ENCODE measurements around the gene KCNQ1OT1.

KCNQ1OT1 gene

DNA sequence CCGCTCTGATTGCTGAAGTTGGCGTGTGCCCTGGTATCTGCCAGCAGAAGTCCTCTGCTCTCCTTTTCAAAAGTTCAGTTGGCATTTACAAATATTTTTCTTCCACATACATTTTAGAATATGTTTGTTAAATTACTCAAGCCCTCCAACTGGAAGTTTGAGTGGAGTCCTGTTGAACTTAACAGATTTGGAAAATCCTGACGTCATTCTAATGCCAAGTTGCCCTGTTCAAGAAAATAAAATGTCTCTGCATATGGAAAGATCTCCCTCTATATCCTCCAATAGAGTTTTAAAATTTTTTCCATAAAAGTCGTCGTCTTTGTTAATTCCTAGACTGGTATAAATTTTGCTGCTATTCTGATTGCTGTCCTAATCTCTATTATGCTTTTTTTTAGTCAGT lies 3.3 kb downstream of the KCNQ1OT1 start:
- Histone ChIP-seq H3K9me3 (ENCODE audit: control insufficient read depth in 1 of 2, low read length in 2 of 2) (no peaks in the 10 kb centered on the region), H3K36me3 (ENCODE audit: control insufficient read depth in 1 of 2, insufficient read depth in 2 of 2, low read length in 2 of 2) (no peaks in the 10 kb centered on the region), H3K4me3 (ENCODE audit: low read depth in 1 of 2, low read length in 2 of 2) (no peak overlapping the region), H3K27ac (ENCODE audit: low read length) (no peak overlapping the region), H3K27me3 (ENCODE audit: low read depth, low read length) (no peaks in the 10 kb centered on the region), H3K4me1 (ENCODE audit: control insufficient read depth in 1 of 2, insufficient read depth in 2 of 2, low read length in 2 of 2) (peaks cover 0 to 30% of the 10 kb centered on the region in 2 donors)

DNA sequence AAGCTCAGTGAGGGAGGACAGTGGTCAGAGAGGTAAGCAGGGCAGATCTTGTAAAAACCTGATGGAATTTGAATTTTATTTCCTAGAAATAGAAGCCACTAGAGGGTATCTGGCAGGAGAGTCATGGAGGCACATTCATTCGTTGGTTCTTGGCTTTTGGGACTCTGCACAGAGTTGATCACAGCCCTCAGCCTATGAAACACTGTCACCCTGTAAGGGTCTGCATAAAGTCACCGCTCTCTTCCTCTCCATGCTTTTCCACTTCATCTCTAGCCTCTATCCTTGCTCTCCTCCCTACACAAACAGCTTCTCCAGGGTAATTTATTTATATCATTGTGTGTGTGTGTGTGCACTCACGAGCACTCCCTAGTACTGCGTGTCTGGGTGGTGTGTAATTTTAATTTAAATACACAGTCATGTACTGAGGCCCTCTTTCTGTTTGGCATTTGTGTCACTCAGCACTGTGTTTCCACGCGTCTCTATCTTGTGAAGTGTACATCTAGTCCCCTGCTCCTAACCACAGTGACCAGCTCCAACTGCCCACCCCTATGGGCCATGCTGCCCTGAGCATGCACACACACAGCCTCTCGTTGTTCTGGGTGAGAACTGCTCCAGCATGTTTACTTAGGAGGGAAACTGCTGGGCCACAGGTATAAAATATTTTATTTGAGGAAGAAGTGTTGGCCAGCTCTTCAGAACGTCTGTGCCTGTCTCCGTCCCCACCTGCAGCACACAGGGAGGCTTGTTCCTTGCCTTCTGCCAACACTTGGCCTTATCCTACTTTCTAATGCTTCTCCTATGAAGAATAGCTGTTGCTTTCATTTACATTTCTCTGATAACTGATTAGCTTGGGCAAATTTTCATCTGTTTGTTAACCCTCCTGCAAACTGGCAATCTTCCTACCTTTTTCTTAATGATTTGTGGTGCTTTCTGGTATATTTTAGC lies 4.5 kb downstream of the KCNQ1OT1 start:
- H3K27ac ChIP-seq (ENCODE audit: low read length) = no peak overlapping the region
- H3K27me3 ChIP-seq (ENCODE audit: low read depth, low read length) = no peaks in the 10 kb centered on the region
- peaks cover 0 to 40% of the 10 kb centered on the region in 2 donors for H3K4me1 ChIP-seq (ENCODE audit: control insufficient read depth in 1 of 2, insufficient read depth in 2 of 2, low read length in 2 of 2)

DNA sequence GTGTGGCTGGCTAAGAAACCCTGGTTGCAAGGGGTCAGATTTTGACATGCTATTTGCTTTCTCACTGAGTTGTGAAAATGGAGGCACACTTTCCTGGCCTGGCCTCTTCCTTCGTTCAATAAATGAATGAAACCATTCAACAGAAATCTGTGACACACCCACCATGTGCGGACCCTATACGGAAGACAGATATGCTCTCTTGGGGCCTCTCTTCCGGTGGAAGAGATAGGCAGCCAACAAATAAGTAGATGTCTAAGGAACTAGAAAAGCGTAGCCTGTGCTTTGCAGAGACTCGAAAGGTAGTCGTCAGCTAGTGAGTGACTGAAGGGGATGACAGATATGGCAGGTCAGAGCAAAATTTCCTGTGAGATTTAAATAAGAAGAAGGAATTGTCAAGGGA lies 5.3 kb downstream of the KCNQ1OT1 start:
- H3K4me3 ChIP-seq (ENCODE audit: low read depth in 1 of 2, low read length in 2 of 2) = no peak overlapping the region
- no peak overlapping the region for H3K27ac ChIP-seq (ENCODE audit: low read length)
- no peaks in the 10 kb centered on the region for H3K9me3 ChIP-seq (ENCODE audit: control insufficient read depth in 1 of 2, low read length in 2 of 2)
- no peaks in the 10 kb centered on the region for H3K36me3 ChIP-seq (ENCODE audit: control insufficient read depth in 1 of 2, insufficient read depth in 2 of 2, low read length in 2 of 2)
- no peaks in the 10 kb centered on the region for H3K27me3 ChIP-seq (ENCODE audit: low read depth, low read length)
- H3K4me1 ChIP-seq (ENCODE audit: control insufficient read depth in 1 of 2, insufficient read depth in 2 of 2, low read length in 2 of 2) = peaks cover 0 to 45% of the 10 kb centered on the region in 2 donors

More for the DNA sequence above, 4.5 kb downstream of the KCNQ1OT1 start:
- H3K4me3 ChIP-seq (ENCODE audit: low read depth in 1 of 2, low read length in 2 of 2) = no peak overlapping the region
- no peaks in the 10 kb centered on the region for H3K36me3 ChIP-seq (ENCODE audit: control insufficient read depth in 1 of 2, insufficient read depth in 2 of 2, low read length in 2 of 2)
- H3K9me3 ChIP-seq (ENCODE audit: control insufficient read depth in 1 of 2, low read length in 2 of 2) = no peaks in the 10 kb centered on the region

DNA sequence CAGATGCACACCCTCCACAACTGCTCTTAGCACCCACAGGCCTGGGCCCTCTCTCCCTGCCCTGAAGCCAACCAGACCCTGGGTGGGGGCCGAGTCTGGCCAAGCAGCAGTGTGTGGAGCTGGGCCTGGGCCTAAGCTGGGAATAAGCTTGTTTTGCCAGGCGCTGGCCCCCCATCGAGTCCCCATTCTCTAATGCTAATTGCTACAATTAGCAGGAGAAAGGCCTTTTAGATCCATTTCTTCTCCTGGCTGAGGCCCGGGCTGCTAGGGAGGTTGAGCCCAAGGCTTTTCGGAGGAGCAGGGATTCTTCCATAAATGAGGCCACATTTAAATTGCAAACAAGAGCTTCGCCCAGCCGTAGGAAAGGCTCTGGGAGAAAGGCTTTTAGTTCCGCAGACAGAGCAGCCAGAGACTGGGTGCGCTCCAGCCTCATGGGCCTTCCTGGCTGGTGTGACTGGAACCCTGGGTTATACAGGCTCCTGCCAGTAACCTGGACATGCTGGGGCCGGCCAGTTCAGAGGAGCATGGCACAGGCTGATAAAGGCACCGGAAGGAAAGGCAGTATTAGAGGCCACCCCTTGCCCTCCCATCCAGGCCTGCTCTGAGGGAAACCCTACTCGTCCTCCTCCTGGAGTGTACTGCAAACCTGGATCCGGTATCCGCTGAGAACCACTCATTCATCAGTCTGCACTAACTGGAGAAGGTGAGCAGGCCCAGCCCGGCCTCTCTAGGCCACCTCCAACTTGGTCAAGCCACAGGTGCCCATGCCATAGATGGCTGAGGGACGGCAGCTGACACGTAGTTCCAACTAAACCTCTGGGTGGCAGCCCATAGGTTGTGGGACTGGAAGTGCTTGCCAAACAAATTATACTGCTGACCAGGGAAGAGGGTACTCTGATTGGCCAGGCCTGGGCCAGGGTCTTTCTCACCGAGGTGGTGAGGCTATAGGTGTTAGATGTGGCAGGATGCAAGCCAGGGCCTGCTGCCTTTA lies 6.2 kb downstream of the KCNQ1OT1 start:
- Histone ChIP-seq H3K36me3 (ENCODE audit: control insufficient read depth in 1 of 2, insufficient read depth in 2 of 2, low read length in 2 of 2) (no peaks in the 10 kb centered on the region), H3K4me1 (ENCODE audit: control insufficient read depth in 1 of 2, insufficient read depth in 2 of 2, low read length in 2 of 2) (peaks cover 0 to 46% of the 10 kb centered on the region in 2 donors)

DNA sequence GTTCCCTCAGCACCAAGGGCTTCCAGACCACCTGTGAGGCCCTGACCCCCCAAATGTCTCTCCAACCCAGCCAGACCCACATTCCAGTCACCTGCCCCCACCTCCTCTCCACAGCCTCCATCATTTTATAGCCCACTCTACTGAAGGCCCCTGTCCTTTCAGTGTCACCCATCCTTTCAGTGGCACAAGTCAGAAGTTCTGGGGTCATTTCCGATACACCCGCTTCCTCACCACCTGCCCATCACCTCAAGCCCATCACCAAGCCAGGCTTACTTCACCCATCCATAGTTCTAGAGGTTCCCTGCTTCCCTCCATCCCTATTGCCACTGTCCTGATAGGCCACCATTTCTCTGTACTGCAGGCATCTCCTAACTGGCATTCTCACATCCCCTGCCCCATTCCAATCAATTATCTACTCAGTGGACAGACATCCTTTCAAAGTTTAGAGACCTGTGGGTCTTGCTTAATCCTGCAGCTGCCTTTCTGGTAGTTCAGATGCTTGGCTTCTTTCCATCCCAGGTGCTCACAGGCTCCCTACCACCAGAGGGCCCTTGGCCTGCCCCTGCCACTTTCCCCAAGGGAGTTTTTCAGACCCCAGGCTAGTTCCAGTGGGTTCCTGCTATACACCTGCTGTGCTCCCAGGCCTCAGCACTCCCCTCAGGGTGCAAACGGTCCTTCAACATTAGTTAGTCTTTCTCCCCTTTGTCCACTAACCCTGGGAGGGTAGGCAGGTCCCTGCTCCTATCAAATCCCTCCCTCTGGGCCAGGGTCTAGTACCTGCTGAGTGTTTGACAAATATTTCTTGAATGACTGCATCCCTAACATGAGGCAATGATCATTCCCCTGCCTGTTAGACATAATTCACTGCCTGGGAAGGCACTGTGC lies 7.6 kb downstream of the KCNQ1OT1 start:
- H3K36me3 ChIP-seq (ENCODE audit: control insufficient read depth in 1 of 2, insufficient read depth in 2 of 2, low read length in 2 of 2) = no peaks in the 10 kb centered on the region
- H3K27ac ChIP-seq (ENCODE audit: low read length) = no peak overlapping the region
- no peaks in the 10 kb centered on the region for H3K9me3 ChIP-seq (ENCODE audit: control insufficient read depth in 1 of 2, low read length in 2 of 2)
- H3K27me3 ChIP-seq (ENCODE audit: low read depth, low read length) = no peaks in the 10 kb centered on the region
- H3K4me3 ChIP-seq (ENCODE audit: low read depth in 1 of 2, low read length in 2 of 2) = no peak overlapping the region
- H3K4me1 ChIP-seq (ENCODE audit: control insufficient read depth in 1 of 2, insufficient read depth in 2 of 2, low read length in 2 of 2) = peaks cover 0 to 51% of the 10 kb centered on the region in 2 donors

More for the DNA sequence above, 6.2 kb downstream of the KCNQ1OT1 start:
- H3K27ac ChIP-seq (ENCODE audit: low read length) = no peak overlapping the region
- no peaks in the 10 kb centered on the region for H3K27me3 ChIP-seq (ENCODE audit: low read depth, low read length)
- no peak overlapping the region for H3K4me3 ChIP-seq (ENCODE audit: low read depth in 1 of 2, low read length in 2 of 2)
- no peaks in the 10 kb centered on the region for H3K9me3 ChIP-seq (ENCODE audit: control insufficient read depth in 1 of 2, low read length in 2 of 2)

DNA sequence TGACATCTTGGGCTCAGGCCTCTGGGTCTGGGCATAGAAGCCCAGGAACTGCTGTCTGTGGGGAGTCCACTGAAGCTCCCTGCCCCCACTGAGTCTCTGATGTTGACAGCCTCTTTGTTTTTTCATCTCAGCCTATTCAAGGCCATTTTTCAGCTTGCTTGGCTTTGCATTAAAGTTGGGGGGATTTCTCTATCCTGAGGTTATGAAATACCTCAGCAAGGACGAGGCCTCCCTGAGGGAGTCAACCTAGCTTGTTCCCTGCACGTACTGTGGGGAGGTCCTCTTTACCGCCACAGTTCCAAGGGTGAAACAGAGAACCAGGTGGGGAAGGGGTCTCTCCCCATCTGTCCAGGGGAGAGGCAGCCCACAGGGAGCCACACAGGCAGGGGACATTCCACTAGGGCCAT lies 8.4 kb downstream of the KCNQ1OT1 start:
- Histone ChIP-seq H3K9me3 (ENCODE audit: control insufficient read depth in 1 of 2, low read length in 2 of 2) (no peaks in the 10 kb centered on the region), H3K27ac (ENCODE audit: low read length) (no peak overlapping the region), H3K4me1 (ENCODE audit: control insufficient read depth in 1 of 2, insufficient read depth in 2 of 2, low read length in 2 of 2) (peaks cover 0 to 54% of the 10 kb centered on the region in 2 donors), H3K27me3 (ENCODE audit: low read depth, low read length) (no peaks in the 10 kb centered on the region), H3K4me3 (ENCODE audit: low read depth in 1 of 2, low read length in 2 of 2) (no peak overlapping the region), H3K36me3 (ENCODE audit: control insufficient read depth in 1 of 2, insufficient read depth in 2 of 2, low read length in 2 of 2) (no peaks in the 10 kb centered on the region)

DNA sequence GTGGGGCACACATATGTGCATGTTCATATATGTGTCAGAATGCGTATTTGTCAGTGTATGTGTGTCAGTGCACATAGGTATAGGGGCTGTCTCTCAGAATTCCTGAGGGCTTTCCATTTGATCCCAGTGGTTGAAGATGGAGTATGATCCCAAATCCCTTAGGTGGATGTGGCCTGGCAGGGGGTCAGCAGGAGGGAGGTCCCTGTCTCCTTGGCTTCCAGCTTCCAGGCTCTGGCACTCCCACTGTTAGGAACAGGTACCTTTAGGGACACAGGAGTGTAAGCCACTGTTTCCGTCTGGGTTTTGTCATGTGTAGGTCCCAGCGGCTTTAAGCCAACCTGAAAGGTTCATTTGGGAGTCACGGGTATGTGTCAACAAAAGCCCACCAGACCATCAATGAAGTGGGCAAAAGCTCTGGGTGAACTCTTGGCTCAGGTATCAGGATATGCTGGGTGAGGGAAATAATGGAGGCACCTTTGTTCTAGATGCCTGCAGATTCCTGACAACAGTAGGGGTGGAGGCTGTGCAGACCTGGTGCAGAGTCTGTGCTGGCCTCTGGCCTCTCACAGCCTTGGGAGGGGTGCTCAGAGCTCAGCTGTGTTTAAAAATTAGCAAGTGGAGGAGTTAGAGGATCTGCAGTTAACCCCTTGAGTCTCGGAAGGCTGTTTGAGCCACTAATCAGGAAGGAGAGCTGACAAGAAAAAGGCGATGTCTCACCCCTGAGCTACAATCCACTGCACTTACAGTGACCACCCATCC lies 9.0 kb downstream of the KCNQ1OT1 start:
- Histone ChIP-seq H3K36me3 (ENCODE audit: control insufficient read depth in 1 of 2, insufficient read depth in 2 of 2, low read length in 2 of 2) (no peaks in the 10 kb centered on the region), H3K27ac (ENCODE audit: low read length) (no peak overlapping the region), H3K4me1 (ENCODE audit: control insufficient read depth in 1 of 2, insufficient read depth in 2 of 2, low read length in 2 of 2) (peaks cover 0 to 54% of the 10 kb centered on the region in 2 donors), H3K4me3 (ENCODE audit: low read depth in 1 of 2, low read length in 2 of 2) (no peak overlapping the region), H3K27me3 (ENCODE audit: low read depth, low read length) (no peaks in the 10 kb centered on the region), H3K9me3 (ENCODE audit: control insufficient read depth in 1 of 2, low read length in 2 of 2) (no peaks in the 10 kb centered on the region)

DNA sequence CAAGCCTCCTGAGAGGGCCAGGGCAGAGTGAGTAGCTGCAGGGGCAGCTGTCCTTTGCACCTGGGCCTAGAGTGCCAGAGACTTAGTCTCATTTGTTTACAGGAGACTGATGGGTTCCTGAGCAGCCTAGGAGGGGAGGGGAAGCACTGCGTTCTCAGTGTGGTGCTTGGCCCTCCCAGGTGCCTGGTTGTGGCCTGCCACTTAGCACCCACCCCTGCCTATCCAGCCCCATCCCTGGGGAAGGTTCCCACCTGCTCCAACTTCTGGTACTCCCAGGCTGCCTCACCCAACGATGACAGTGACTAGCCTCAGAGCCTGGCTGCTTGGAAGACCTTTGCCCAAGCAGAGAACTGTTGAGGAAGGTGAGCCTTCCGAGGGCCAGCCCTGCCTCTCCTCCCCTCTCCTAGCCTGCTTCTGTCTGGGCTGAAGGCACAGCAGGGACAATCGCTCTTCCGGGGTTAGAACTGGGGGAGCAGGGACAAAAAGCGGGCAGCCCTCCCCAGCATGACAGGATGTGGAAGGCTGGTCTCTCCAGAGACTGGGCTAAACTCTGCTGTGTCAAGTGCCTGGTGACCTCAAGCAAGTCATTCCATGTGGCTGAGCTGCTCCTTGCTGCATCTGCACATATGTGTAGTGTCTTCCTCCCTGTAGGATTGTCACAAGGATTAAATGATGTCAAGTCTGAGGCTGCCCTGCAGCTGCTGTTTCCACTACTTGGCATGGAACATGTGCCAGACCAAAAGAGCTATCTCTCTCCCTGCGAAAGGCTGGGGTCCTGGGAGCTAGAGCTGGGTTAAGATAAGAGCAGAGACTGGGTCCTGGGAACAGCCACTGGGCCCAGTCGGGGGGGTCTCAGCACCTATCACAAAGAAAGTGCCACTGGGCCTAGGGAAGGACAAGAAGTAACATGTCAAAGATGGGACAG lies 9.9 kb downstream of the KCNQ1OT1 start:
- no peaks in the 10 kb centered on the region for H3K27me3 ChIP-seq (ENCODE audit: low read depth, low read length)
- no peak overlapping the region for H3K27ac ChIP-seq (ENCODE audit: low read length)
- no peaks in the 10 kb centered on the region for H3K9me3 ChIP-seq (ENCODE audit: control insufficient read depth in 1 of 2, low read length in 2 of 2)
- no peak overlapping the region for H3K4me3 ChIP-seq (ENCODE audit: low read depth in 1 of 2, low read length in 2 of 2)
- no peaks in the 10 kb centered on the region for H3K36me3 ChIP-seq (ENCODE audit: control insufficient read depth in 1 of 2, insufficient read depth in 2 of 2, low read length in 2 of 2)
- peaks cover 0 to 48% of the 10 kb centered on the region in 2 donors for H3K4me1 ChIP-seq (ENCODE audit: control insufficient read depth in 1 of 2, insufficient read depth in 2 of 2, low read length in 2 of 2)

DNA sequence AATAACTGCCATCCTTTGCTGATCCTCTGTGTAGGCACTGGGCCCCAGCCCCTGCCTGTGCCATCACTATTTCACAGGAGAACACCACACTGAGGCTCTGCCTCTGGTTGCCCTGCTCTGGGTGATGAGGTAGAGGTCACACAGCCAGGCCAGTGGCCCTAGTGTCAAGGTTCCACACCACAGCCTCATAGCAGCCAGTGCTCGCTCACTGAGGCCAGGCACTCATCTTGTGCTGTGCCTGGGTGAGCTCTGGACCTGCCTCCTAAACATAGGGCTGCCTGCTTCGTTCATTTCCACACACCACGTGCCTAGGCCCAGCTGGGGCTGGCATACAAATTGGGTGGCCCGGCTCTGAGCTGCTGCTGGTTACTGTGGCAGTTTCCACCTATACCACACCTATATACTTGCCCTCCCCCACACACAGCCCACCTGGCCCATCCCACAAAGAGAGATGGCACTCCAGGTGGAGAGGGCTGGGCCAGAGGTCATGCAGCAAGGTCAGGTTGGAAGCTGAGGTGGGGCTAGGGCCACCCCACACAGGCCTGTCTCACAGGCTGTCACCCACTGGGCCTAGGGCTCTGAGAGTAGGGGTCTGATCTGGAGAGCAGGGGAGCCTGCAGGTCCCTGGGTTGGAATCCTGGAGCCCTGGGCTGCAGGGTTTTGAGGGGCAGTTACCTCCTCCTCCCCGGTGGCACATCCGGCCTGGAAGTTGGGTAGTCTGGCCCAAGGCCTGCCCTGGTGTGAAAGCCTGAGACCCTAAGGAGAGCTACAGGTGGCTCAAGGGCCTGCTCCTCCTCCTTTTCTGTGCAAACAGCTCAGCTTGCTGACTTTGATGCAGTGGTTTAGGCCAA lies 11.2 kb downstream of the KCNQ1OT1 start:
- peaks cover 0 to 40% of the 10 kb centered on the region in 2 donors for H3K4me1 ChIP-seq (ENCODE audit: control insufficient read depth in 1 of 2, insufficient read depth in 2 of 2, low read length in 2 of 2)
- no peak overlapping the region for H3K27ac ChIP-seq (ENCODE audit: low read length)
- no peaks in the 10 kb centered on the region for H3K9me3 ChIP-seq (ENCODE audit: control insufficient read depth in 1 of 2, low read length in 2 of 2)
- no peaks in the 10 kb centered on the region for H3K36me3 ChIP-seq (ENCODE audit: control insufficient read depth in 1 of 2, insufficient read depth in 2 of 2, low read length in 2 of 2)
- no peaks in the 10 kb centered on the region for H3K27me3 ChIP-seq (ENCODE audit: low read depth, low read length)
- H3K4me3 ChIP-seq (ENCODE audit: low read depth in 1 of 2, low read length in 2 of 2) = no peak overlapping the region
